Esophagus mucosa (tissue), 1 donor: ENCODE results near the gene ONECUT1. TPM values are rescaled to one million over a fixed set of nuclear protein-coding genes. Genes with fewer than 3 reads are reported as not detected.
"Not testable (repeated sequence)": the region's sequence is repeated elsewhere in the genome, so short reads cannot be mapped to it uniquely, and the experiment has no call there.

Experiments used
- ATAC-seq: fragments of 200-7000 bp; cut with Tn5 transposase; one replicate; pipeline ENCODE4 v1.9.1; 2020
- total RNA-seq: library from RNA; stranded (reverse); gene quantifications from one replicate; pipeline ENCODE4 v1.2.4, GENCODE V29; 2023
- donor health status: DM: yes; HTN: yes; CAD: no.

ONECUT1 gene
- total RNA-seq = not detected

- peak; percentile 11 for ATAC-seq
Observed at GRCh38 chr15:52790169-52790708, at the start of gene ONECUT1. Gene ONECUT1 (minus strand): TSS chr15:52790336. CDS start chr15:52789884, 452 bp downstream.

- no peak for ATAC-seq
Observed at GRCh38 chr15:52834379-52834778, 44.2 kb upstream of the ONECUT1 start.

GRCh38 chr15:52824169-52824942, 34.2 kb upstream of the ONECUT1 start:
- not testable (repeated sequence) for ATAC-seq

- no peak for ATAC-seq
Observed at GRCh38 chr15:52822475-52822874, 32.3 kb upstream of the ONECUT1 start.

- ATAC-seq = no peak
Observed at GRCh38 chr15:52819253-52819652, 29.1 kb upstream of the ONECUT1 start.

- not testable (repeated sequence) for ATAC-seq
Observed at GRCh38 chr15:52815899-52816298, 25.8 kb upstream of the ONECUT1 start.

- no peak for ATAC-seq
Observed at GRCh38 chr15:52808996-52809395, 18.9 kb upstream of the ONECUT1 start.

- no peak for ATAC-seq
Observed at GRCh38 chr15:52808441-52808840, 18.3 kb upstream of the ONECUT1 start.

- no peak for ATAC-seq
Observed at GRCh38 chr15:52806284-52806655, 16.1 kb upstream of the ONECUT1 start.

GRCh38 chr15:52805351-52806283, 15.5 kb upstream of the ONECUT1 start:
- peak; percentile 17 for ATAC-seq

GRCh38 chr15:52804526-52805081, 14.5 kb upstream of the ONECUT1 start:
- ATAC-seq = no peak

- no peak for ATAC-seq
Observed at GRCh38 chr15:52803467-52804306, 13.6 kb upstream of the ONECUT1 start.

- ATAC-seq = no peak
Observed at GRCh38 chr15:52803108-52803466, 13.0 kb upstream of the ONECUT1 start.

- no peak for ATAC-seq
Observed at GRCh38 chr15:52802110-52802509, 12.0 kb upstream of the ONECUT1 start.

GRCh38 chr15:52801748-52802085, 11.6 kb upstream of the ONECUT1 start:
- no peak for ATAC-seq

GRCh38 chr15:52800828-52801747, 11.0 kb upstream of the ONECUT1 start:
- no peak for ATAC-seq

- ATAC-seq = no peak
Observed at GRCh38 chr15:52799145-52799811, 9.1 kb upstream of the ONECUT1 start.

GRCh38 chr15:52798529-52799101, 8.5 kb upstream of the ONECUT1 start:
- no peak for ATAC-seq

- no peak for ATAC-seq
Observed at GRCh38 chr15:52797625-52798501, 7.7 kb upstream of the ONECUT1 start.
